ENCODE measurements around the gene LZTS2.

LZTS2 gene

GRCh38 chr10:101047268-101047667, 47.7 kb downstream of the LZTS2 start:
- no peak overlapping the region for H3K4me3 ChIP-seq (replicated peaks; ENCODE audit: low read depth, low read length)
- DNase-seq (ENCODE audit: extremely low read depth, low read depth): no peak
- TF ChIP-seq, protein P1, sequence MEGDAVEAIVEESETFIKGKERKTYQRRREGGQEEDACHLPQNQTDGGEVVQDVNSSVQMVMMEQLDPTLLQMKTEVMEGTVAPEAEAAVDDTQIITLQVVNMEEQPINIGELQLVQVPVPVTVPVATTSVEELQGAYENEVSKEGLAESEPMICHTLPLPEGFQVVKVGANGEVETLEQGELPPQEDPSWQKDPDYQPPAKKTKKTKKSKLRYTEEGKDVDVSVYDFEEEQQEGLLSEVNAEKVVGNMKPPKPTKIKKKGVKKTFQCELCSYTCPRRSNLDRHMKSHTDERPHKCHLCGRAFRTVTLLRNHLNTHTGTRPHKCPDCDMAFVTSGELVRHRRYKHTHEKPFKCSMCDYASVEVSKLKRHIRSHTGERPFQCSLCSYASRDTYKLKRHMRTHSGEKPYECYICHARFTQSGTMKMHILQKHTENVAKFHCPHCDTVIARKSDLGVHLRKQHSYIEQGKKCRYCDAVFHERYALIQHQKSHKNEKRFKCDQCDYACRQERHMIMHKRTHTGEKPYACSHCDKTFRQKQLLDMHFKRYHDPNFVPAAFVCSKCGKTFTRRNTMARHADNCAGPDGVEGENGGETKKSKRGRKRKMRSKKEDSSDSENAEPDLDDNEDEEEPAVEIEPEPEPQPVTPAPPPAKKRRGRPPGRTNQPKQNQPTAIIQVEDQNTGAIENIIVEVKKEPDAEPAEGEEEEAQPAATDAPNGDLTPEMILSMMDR (IDR thresholded peaks at IDR 0.05; ENCODE audit: low read depth, low read length, missing control alignments): no peak

GRCh38 chr10:101047961-101048892, 48.6 kb downstream of the LZTS2 start:
- DNase-seq (ENCODE audit: extremely low read depth, low read depth): no peak
- H3K4me3 ChIP-seq (replicated peaks; ENCODE audit: low read depth, low read length): no peak overlapping the region
- TF ChIP-seq, protein P1 (IDR thresholded peaks at IDR 0.05; ENCODE audit: low read depth, low read length, missing control alignments): no peak

DNA sequence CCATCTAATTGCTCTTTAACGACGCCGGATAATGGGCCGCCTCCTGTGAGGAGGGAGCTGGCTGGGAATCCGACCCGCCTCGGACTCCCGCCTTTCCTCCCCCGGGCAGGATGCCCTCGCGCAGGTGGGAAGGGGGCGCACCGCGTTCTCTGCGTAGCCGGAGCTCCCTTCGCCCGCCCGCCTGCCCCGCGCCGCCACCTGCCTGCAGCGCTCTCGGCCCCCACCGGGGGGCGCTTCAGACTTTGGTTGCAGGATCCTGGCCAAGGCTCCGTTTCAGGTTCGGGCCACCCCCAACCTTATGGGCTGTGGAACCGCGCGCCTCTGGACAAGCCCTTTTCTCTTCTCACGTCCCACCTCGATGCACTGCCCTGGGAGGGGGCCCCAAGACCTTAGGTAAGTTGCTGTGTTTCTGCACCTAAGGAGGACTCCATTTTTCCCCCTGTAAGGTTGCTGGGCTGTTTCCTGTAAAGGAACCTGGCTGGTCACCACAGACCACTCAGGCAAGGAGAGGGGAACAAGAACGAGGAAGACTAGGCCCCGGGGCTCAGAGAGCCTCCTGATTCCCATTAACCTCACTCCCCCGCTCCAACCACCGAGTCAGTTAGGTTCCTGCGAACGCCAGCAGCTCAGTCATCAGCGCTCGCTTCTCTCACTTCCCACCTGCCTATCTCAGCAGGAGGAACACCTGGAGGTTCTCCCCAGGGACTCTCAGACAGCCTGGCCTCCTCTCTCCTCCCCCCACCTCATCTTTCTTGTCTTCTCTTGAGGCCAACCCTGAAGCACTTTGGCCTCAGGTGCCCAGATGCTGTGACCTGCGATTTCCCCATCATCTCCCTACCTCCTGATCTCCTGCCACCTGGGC, 50.8 kb downstream of the LZTS2 start:
- no peak for DNase-seq (ENCODE audit: extremely low read depth, low read depth)
- no peak overlapping the region for H3K4me3 ChIP-seq (replicated peaks; ENCODE audit: low read depth, low read length)
- TF ChIP-seq, protein P1 (IDR thresholded peaks at IDR 0.05; ENCODE audit: low read depth, low read length, missing control alignments): peak; percentile 91

DNA sequence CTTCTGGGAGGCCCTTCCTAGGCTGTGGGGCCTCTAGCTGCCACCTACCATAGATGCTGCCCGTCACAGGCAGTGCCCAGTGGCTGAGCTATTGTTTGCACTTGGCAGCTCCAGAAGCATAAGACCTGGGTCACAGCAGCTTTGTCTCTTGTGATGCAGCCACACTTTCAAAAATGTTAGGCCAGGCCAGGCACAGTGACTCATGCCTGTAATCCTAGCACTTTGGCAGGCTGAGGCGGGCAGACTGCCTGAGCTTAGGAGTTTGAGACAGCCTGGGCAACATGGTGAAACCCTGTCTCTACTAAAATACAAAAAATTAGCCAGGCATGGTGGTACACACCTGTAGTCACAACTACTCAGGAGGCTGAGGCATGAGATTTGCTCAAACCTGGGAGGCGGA, 52.7 kb downstream of the LZTS2 start:
- no peak for DNase-seq (ENCODE audit: extremely low read depth, low read depth)
- no peak overlapping the region for H3K4me3 ChIP-seq (replicated peaks; ENCODE audit: low read depth, low read length)
- TF ChIP-seq, protein P1 (IDR thresholded peaks at IDR 0.05; ENCODE audit: low read depth, low read length, missing control alignments): no peak

GRCh38 chr10:101053516-101053915, 53.9 kb downstream of the LZTS2 start:
- no peak overlapping the region for H3K4me3 ChIP-seq (replicated peaks; ENCODE audit: low read depth, low read length)
- no peak for DNase-seq (ENCODE audit: extremely low read depth, low read depth)
- TF ChIP-seq, protein P1 (IDR thresholded peaks at IDR 0.05; ENCODE audit: low read depth, low read length, missing control alignments): no peak

DNA sequence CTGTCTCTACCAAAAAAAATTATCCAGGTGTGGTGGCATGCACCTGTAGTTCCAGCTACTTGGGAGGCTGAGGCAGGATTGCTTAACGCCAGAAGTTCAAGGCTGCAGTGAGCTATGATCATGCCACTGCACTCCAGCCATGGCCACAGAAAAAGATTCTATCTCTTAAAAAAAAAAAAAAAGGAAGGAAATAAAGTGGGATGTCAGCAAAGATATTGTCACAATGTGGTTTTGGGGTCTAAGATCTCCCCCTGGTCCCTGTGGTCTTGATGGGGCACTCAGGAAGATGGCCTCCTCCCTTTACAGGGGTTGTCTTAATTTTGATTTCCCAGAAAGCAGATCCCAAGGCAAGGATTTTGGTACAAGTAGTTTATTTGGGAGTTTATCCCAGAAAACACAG, 54.7 kb downstream of the LZTS2 start:
- H3K4me3 ChIP-seq (replicated peaks; ENCODE audit: low read depth, low read length): no peak overlapping the region
- no peak for DNase-seq (ENCODE audit: extremely low read depth, low read depth)
- TF ChIP-seq, protein P1 (IDR thresholded peaks at IDR 0.05; ENCODE audit: low read depth, low read length, missing control alignments): no peak
